Measurements from ENCODE around the gene FOXS1. TPM values are rescaled to one million over a fixed set of nuclear protein-coding genes. Genes with fewer than 3 reads are reported as not detected.
"Not testable (repeated sequence)": the region's sequence is repeated elsewhere in the genome, so short reads cannot be mapped to it uniquely, and the experiment has no call there.

FOXS1 gene
- total RNA-seq, 1 experiment from 2014 or later, result not detected

DNA sequence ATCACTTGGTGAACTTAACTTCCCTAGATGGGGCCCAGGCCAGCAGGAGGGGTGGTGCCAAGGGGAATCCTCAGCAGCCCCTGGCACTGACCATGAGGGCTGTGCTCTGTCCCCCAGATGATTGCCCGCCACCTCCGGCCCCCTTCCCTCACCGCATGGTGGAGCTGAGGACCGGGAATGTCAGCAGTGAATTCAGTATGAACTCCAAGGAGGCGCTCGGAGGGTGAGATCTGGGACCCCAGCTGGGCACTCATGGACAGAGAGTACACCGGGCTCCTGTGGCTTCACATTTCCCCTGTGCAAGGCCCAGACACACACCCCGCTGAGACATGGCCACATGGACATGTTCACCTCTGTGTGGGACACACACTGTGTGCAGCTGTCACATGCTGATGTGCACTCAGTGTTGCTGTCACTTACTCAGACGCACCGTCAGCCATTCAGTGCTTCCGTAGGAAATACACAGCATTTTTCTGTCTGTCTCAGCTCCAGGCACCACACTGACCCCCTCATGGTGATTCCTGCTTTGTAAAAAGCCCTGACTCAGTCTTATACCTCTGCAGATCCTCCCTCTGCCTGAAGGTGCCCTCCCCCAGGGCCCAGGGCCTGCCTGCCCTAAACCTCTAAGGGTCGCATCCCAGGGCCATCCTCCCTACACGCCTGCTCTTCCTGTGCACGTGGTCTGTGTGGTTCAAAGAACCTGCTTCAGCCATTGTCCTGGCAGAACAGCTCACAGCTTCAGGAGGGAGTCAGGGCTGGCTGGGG is 21.9 kb downstream of the FOXS1 start:
- DNase-seq (ENCODE audit: low read depth), result no peak

DNA sequence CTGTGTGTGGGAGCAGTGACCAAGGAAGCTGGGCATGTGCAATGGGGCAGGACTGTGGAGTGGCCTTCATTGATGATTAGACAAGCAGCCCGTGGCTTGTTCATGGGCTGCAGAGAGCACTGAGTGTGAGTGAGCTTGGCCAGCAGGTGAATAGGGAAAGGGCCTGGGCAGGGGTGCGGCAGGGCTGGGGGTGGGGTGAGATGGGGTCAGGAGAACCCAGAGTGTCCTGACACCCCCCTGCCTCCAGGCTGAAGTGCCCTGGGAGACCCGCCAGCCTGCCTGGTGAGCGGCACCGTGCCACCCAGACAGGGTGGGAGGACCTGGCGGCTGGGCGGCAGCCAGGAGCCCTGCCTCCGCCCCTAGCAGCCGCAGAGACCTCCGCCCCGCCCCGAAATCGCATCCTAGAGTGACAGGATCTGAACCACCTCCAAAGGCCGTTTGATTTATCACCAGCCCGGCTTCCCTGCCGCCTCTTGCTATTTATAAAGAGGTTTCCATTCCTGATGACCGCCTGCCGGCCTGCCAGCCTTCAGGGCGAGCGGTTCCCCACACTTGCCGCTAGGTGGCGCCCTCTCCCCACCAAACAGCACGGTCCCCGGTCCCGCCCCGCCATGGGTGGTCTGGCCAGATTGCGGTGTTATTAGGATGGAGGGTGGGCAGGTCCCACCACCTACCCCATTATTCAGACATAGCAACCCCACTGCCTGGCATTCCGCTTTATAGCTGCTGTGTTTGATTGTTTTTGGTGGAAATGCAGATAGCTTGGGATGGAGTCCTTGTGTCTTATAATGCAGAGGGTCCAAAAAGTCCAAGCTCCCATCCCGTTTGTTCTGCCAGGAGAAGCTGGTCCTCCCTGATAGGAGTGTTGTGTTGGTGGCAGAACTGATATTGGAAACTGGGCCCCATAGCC is 22.7 kb downstream of the FOXS1 start:
- DNase-seq (ENCODE audit: low read depth), result peak; percentile 46

DNA sequence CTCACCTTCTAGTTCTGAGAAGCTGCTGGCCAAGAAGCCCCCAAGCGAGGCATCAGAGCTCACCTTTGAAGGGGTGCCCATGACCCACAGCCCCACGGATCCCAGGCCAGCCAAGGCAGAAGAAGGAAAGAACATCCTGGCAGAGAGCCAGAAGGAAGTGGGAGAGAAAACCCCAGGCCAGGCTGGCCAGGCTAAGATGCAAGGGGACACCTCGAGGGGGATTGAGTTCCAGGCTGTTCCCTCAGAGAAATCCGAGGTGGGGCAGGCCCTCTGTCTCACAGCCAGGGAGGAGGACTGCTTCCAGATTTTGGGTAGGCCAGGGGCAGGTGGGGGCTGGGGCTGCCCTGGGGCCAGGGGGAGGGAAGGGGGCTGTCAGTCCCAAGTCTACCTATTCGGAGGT is 24.0 kb downstream of the FOXS1 start:
- DNase-seq (ENCODE audit: low read depth), result no peak

DNA sequence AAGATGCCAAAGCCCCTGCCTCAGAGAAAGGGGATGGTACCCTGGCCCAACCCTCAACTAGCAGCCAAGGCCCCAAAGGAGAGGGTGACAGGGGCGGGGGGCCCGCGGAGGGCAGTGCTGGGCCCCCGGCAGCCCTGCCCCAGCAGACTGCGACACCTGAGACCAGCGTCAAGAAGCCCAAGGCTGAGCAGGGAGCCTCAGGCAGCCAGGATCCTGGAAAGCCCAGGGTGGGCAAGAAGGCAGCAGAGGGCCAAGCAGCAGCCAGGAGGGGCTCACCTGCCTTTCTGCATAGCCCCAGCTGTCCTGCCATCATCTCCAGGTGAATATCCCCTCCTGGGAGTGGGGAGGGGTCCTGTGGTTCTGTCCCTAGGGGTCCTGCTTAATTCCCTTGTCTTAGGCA is 25.2 kb downstream of the FOXS1 start:
- no peak for DNase-seq (ENCODE audit: low read depth)

GRCh38 chr20:31819083-31819784 is 26.2 kb downstream of the FOXS1 start, which contains the start of gene MYLK2:
TSS of gene MYLK2 (plus strand) at chr20:31819356. CDS start at chr20:31819581, 225 bp downstream.
- DNase-seq (ENCODE audit: low read depth), result no peak

- DNase-seq (ENCODE audit: low read depth), result no peak
Observed at GRCh38 chr20:31818376-31818908, 27.0 kb downstream of the FOXS1 start.

- no peak for DNase-seq (ENCODE audit: low read depth)
Observed at GRCh38 chr20:31817461-31817860, 27.9 kb downstream of the FOXS1 start.

GRCh38 chr20:31816221-31816620 is 29.2 kb downstream of the FOXS1 start:
- DNase-seq (ENCODE audit: low read depth), result no peak

DNA sequence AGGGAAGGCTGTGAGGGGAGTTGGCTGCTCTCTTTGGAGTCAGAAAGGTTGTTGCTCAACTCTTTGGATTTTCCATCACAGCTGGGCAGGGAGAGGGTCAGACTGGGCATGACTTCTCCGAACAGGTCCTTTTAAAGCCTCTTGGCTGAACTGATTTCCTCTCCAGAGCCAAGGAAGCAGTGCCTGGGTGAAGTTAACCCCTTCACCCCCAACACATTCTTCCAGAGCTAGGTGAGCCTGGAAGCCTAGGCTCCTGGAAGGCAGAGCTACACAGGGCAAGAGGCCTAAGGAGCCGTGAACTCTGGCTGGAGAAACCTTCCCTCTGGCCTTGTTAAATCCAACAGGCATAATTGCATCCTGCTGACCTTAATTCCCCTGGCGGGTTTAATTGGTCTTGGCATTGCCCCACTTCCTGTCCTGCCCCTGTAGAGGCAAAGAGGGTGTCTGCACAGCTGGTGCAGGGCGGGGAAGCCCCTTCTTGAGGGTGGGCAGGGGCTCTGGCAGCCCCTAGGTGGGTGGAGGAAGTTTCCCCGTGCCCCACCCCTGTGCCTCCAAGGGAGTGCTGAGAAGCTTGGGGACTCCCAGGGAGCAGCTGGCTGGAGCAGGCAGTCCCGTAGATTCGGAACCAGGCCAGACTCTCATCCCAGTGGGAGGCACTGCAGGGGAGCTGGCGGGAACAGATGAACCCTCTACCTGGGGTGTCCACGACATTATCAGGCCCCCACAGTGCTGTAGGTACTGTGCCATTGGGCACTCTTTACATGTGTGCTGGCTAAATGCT is 29.8 kb downstream of the FOXS1 start:
- peak; percentile 59 for DNase-seq (ENCODE audit: low read depth)

DNA sequence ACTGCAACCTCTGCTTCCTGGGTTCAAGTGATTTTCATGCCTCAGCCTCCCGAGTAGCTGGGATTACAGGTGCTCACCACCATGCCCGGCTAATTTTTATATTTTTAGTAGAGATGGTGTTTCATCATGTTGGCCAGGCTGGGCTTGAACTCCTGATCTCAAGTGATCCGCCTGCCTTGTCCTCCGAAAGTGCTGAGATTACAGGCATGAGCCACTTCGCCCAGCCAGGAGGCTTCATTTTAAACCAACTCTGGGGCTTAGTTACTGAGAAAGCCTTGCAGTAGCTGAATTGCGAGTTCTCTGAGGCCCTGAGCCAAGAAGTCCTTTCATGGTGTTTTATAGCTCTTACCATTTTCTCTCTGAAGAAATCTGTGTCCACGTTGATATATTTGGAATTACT is 31.3 kb downstream of the FOXS1 start:
- not testable (repeated sequence) for DNase-seq (ENCODE audit: low read depth)

- DNase-seq (ENCODE audit: low read depth), result no peak
Observed at GRCh38 chr20:31813611-31814010, 31.8 kb downstream of the FOXS1 start.

- DNase-seq (ENCODE audit: low read depth), result peak; percentile 99
Observed at GRCh38 chr20:31811796-31812728, 33.3 kb downstream of the FOXS1 start.

DNA sequence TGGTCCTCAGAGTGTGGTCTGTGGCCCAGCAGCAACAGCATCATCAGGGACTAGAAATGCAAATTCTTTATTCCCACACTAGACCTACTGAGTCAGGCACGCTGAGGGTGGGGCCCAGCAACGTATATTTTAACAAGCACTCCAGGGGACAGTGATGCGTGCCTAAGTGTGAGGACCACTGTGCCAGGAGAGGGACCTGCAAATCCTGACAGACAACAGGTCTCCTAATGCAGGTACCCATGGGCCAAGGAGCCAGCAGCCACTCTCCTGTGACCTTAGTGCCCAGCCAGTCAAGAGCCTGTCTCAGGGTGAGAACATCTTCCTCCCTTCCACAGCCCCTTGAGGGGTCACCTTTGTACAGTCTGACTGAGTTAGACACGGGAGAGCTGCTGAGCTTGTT is 34.2 kb downstream of the FOXS1 start:
- no peak for DNase-seq (ENCODE audit: low read depth)

DNA sequence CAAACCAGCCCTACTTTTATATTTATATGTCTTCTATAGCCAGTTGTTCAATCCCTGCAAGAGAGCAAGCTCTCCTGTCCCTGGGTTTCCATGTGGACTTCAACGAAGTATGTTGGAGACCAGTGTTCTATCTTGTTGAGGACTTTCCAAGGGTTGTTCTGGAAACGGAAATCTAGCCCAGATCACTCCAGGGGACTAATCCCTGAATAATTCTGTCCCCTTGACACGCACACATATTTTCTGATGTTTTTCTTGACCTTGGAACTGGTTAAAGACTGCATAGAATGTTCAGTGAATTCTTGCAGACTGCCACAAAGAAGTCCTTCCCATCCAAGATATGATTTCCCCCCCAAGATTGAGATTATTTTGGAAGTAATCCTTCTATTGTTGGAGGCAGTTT is 35.7 kb downstream of the FOXS1 start:
- DNase-seq (ENCODE audit: low read depth), result peak; percentile 49

DNA sequence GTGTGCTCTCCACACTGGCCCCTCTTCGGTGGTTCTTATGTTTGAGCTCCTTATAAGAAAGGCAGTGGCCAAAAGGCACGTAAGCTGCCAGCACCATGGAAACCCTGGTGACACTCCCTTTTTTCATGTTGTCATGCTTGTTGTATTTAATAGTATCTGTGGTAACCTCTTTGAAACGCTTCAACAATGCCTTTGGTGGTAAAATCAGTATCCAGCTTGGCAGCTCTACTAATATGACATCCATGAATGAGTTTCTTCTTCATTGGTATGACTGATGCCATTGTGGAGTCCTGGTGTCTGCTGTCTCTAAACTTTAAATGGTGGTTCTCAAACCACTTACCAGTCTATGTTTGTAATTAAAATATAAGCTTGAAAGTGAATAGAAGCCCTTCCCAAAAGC is 36.9 kb downstream of the FOXS1 start:
- DNase-seq (ENCODE audit: low read depth), result no peak

GRCh38 chr20:31806564-31807355 is 38.6 kb downstream of the FOXS1 start:
- DNase-seq (ENCODE audit: low read depth), result no peak

- DNase-seq (ENCODE audit: low read depth), result no peak
Observed at GRCh38 chr20:31803552-31804291, 41.7 kb downstream of the FOXS1 start.

DNA sequence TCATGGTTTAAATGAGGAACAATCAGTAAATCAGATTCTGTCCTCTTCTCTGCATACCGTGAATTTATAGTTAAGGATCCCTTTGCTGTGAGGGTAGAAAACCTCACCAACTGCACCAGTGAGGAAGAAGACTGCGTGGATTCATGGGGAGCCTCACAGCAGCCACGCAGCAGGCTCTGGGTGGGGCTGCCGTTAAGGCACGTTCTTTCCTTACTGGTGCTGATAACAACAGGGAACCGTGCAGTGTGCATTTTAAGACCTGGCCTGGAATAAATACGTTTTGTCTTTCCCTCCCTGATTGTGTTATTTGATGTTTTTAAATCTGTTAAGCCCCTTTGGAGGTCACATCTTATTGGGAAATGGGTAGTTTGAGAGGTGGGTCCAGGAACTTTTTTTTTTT is 43.9 kb downstream of the FOXS1 start:
- no peak for DNase-seq (ENCODE audit: low read depth)
